Testis (tissue), 2 donors: ENCODE data around the gene STXBP2.

ENCODE experiments used
- POLR2A ChIP-seq: fragments of 450-650 bp; IDR thresholded peaks from one replicate; pipeline ENCODE4 v1.6.1; 2017; ENCODE audit warnings: antibody characterized with exemption, mild to moderate bottlenecking, moderate library complexity
- TF ChIP-seq, protein P1 (sequence below), 3 experiments: fragments of 450-650 bp in 2 of 3; fragments of 200-600 bp in 1 of 3; sonication (generic) in 1 of 3; IDR thresholded peaks; one replicate each; pipeline ENCODE4 v1.5.1; 2016 to 2019; ENCODE audit warnings: antibody characterized with exemption in 3 of 3, mild to moderate bottlenecking in 2 of 3, moderate library complexity in 1 of 3

DNA sequence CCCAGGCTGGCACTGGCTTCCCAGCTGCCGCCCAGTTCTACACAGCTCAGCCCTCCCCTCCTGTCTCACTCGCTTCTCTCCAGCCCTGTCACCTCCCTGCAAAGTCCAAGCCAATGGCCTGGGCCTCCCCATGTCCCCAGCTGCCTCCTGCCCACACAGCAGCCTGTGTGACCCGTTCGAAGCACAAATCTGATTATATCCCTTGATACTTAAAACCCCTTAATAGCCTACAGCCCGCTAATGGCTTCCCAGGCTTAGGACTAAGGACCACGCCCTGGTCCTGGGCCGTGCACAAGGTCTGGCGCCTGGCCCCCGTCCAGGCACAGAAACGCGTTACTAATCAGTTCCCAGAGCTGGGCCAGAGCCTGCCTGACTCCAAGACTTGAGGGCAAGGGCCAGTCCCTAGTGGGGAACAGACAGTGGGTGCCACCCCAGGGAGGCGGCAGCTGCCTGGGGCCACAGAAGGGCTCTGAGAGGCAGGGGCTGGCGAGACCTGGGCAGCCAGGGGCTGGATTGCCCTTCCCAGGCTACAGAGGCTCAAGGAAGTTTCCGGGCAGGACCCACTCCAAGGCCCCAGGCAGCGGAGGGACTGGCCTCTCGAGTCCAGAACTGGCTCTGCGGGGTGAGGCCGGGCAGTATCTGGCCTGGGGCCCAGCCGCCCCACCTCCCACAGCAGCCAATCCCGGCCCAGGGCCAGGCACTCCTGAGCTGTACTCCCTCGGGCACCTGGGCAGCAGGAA, 18.0 kb upstream of the STXBP2 start:
- TF ChIP-seq, protein P1, sequence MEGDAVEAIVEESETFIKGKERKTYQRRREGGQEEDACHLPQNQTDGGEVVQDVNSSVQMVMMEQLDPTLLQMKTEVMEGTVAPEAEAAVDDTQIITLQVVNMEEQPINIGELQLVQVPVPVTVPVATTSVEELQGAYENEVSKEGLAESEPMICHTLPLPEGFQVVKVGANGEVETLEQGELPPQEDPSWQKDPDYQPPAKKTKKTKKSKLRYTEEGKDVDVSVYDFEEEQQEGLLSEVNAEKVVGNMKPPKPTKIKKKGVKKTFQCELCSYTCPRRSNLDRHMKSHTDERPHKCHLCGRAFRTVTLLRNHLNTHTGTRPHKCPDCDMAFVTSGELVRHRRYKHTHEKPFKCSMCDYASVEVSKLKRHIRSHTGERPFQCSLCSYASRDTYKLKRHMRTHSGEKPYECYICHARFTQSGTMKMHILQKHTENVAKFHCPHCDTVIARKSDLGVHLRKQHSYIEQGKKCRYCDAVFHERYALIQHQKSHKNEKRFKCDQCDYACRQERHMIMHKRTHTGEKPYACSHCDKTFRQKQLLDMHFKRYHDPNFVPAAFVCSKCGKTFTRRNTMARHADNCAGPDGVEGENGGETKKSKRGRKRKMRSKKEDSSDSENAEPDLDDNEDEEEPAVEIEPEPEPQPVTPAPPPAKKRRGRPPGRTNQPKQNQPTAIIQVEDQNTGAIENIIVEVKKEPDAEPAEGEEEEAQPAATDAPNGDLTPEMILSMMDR (IDR thresholded peaks at IDR 0.05), result no peak
- TF ChIP-seq POLR2A, result no peak
